Measurements from ENCODE around the gene FKBP9.

FKBP9 gene

GRCh38 chr7:33054261-33054964, 97.2 kb downstream of the FKBP9 start:
- DNase-seq (ENCODE audit: low spot score) = no peak
- no peak for FAIRE-seq

- FAIRE-seq = no peak
- DNase-seq (ENCODE audit: low spot score) = no peak
Observed at GRCh38 chr7:33055158-33055557, 97.9 kb downstream of the FKBP9 start.

Data from urothelium cell line (cell line).